Loucy (cell line): Measurements from ENCODE around the gene MSMO1.

Experiments used
- H2AFZ ChIP-seq: fragments of 200-600 bp; sonication (generic); 2 replicates; pipeline ENCODE4 v1.6.0; 2016; ENCODE audit warnings: antibody characterized with exemption, mild to moderate bottlenecking, low read length, moderate library complexity
- H3F3A ChIP-seq: fragments of 200-600 bp; 2 replicates; pipeline ENCODE4 v1.6.0; 2016; ENCODE audit warnings: antibody characterized with exemption, low read depth, mild to moderate bottlenecking
- H3K27me3 ChIP-seq: fragments of 200-600 bp; sonication (generic); 2 replicates; pipeline ENCODE4 v1.6.1; 2014; ENCODE audit warnings: low read length, mild to moderate bottlenecking; ENCODE audit not compliant: insufficient read depth, poor library complexity, severe bottlenecking
- H3K36me3 ChIP-seq: fragments of 200-600 bp; sonication (generic); 2 replicates; pipeline ENCODE4 v1.6.1; 2016; ENCODE audit warnings: low read length; ENCODE audit not compliant: insufficient read depth
- H3K4me1 ChIP-seq: fragments of 200-600 bp; sonication (generic); 2 replicates; pipeline ENCODE4 v1.5.1; 2014; ENCODE audit warnings: low read length, mild to moderate bottlenecking; ENCODE audit not compliant: insufficient read depth, poor library complexity, severe bottlenecking
- H3K4me2 ChIP-seq: fragments of 200-600 bp; sonication (generic); 2 replicates; pipeline ENCODE4 v1.6.0; 2014; ENCODE audit warnings: antibody characterized with exemption, low read length, low read depth, mild to moderate bottlenecking; ENCODE audit not compliant: poor library complexity, severe bottlenecking
- H3K4me3 ChIP-seq: fragments of 200-600 bp; sonication (generic); 2 replicates; pipeline ENCODE4 v1.5.1; 2014; ENCODE audit warnings: low read length, mild to moderate bottlenecking, mixed read lengths; ENCODE audit not compliant: poor library complexity, severe bottlenecking
- H3K79me2 ChIP-seq: fragments of 200-600 bp; sonication (generic); 2 replicates; pipeline ENCODE4 v1.6.1; 2014; ENCODE audit warnings: low read length; ENCODE audit not compliant: insufficient read depth
- H3K9ac ChIP-seq: fragments of 200-600 bp; sonication (generic); 2 replicates; pipeline ENCODE4 v1.6.0; 2014; ENCODE audit warnings: mild to moderate bottlenecking, low read depth, low read length, moderate library complexity; ENCODE audit not compliant: poor library complexity, severe bottlenecking
- H3K9me2 ChIP-seq: fragments of 200-600 bp; sonication (generic); replicated peaks from 2 replicates; pipeline ENCODE4 v1.6.1; 2016; ENCODE audit warnings: low read depth, low read length, mixed read lengths
- H3K9me3 ChIP-seq: fragments of 200-600 bp; sonication (generic); 2 replicates; pipeline ENCODE4 v1.6.1; 2014; ENCODE audit warnings: mild to moderate bottlenecking, antibody characterized with exemption, low read length, low read depth; ENCODE audit not compliant: insufficient read depth
- H4K20me1 ChIP-seq: fragments of 200-600 bp; sonication (generic); 2 replicates; pipeline ENCODE4 v1.6.0; 2014; ENCODE audit warnings: antibody characterized with exemption, low read length, mild to moderate bottlenecking; ENCODE audit not compliant: insufficient read depth, poor library complexity, severe bottlenecking
- EZH2phosphoT487 ChIP-seq: fragments of 200-600 bp; IDR thresholded peaks from 2 replicates; pipeline ENCODE4 v1.6.1; 2018; ENCODE audit warnings: antibody characterized with exemption, mild to moderate bottlenecking, moderate library complexity, borderline replicate concordance
- TF ChIP-seq, protein P1 (sequence below): fragments of 200-600 bp; sonication (generic); conservative IDR thresholded peaks from 2 replicates; pipeline ENCODE4 v1.5.1; 2014; ENCODE audit warnings: mild to moderate bottlenecking, antibody characterized with exemption, low read length

The MSMO1 gene

DNA sequence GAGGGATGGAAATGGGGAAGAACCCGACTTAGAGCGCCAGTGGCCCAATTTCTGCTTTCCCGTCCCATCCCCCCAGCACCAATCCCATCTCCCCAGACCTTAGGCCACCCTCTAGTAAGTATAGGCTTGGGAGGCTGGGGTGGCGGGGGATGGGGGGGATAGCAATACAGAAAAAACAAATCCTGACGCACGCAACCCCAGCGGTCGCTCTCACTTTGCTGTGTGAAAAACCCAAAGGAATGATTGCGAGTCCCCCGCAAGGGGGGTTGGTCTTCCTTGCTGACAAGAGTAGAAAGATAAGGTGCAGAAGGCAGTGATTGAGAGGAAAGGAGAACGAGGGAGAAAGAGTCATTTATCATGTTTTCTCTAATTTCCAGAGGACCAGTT lies 52.2 kb downstream of the MSMO1 start:
- no peak overlapping the region for H2AFZ ChIP-seq
- H3K79me2 ChIP-seq: no peaks in the 10 kb centered on the region

DNA sequence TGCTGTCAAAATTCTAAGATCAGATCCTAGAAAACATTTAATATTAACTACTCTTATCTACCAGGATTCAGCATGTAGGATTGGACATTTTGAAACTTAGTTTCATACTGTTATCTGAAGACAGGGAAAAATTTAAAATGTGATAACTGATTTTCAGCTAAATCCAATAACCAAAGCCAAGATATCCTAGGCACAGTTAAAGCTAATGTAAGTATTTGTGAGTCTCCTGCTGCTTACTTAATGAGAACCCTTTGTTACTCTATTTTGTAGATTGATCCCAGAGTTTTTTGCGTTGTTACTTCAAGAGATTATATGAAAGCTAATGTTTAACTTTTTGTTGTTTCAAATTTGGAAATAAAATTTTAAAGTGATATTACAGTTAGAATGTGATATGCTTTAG lies 53.3 kb downstream of the MSMO1 start:
- Histone ChIP-seq H3F3A (no peaks in the 10 kb centered on the region), H3K27me3 (peaks cover 51% of the 10 kb centered on the region), H3K9ac (no peak overlapping the region), H2AFZ (no peak overlapping the region), H3K79me2 (no peaks in the 10 kb centered on the region), H3K36me3 (no peaks in the 10 kb centered on the region), H4K20me1 (no peaks in the 10 kb centered on the region), H3K9me3 (no peaks in the 10 kb centered on the region), H3K4me2 (no peak overlapping the region), H3K4me1 (no peaks in the 10 kb centered on the region), H3K9me2 (no peaks in the 10 kb centered on the region), H3K4me3 (no peak overlapping the region)
- TF ChIP-seq EZH2phosphoT487: no peak
- TF ChIP-seq, protein P1, sequence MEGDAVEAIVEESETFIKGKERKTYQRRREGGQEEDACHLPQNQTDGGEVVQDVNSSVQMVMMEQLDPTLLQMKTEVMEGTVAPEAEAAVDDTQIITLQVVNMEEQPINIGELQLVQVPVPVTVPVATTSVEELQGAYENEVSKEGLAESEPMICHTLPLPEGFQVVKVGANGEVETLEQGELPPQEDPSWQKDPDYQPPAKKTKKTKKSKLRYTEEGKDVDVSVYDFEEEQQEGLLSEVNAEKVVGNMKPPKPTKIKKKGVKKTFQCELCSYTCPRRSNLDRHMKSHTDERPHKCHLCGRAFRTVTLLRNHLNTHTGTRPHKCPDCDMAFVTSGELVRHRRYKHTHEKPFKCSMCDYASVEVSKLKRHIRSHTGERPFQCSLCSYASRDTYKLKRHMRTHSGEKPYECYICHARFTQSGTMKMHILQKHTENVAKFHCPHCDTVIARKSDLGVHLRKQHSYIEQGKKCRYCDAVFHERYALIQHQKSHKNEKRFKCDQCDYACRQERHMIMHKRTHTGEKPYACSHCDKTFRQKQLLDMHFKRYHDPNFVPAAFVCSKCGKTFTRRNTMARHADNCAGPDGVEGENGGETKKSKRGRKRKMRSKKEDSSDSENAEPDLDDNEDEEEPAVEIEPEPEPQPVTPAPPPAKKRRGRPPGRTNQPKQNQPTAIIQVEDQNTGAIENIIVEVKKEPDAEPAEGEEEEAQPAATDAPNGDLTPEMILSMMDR: no peak

More for the DNA sequence above, 52.2 kb downstream of the MSMO1 start:
- peaks cover 43% of the 10 kb centered on the region for H3K27me3 ChIP-seq
- H3K4me2 ChIP-seq: no peak overlapping the region
- no peaks in the 10 kb centered on the region for H3K36me3 ChIP-seq
- H3K9me2 ChIP-seq: no peaks in the 10 kb centered on the region
- no peaks in the 10 kb centered on the region for H4K20me1 ChIP-seq
- no peak overlapping the region for H3K9ac ChIP-seq
- TF ChIP-seq, protein P1: no peak
- no peak for TF ChIP-seq EZH2phosphoT487
- no peaks in the 10 kb centered on the region for H3F3A ChIP-seq
- no peaks in the 10 kb centered on the region for H3K4me1 ChIP-seq
- H3K9me3 ChIP-seq: no peaks in the 10 kb centered on the region
- H3K4me3 ChIP-seq: no peak overlapping the region

DNA sequence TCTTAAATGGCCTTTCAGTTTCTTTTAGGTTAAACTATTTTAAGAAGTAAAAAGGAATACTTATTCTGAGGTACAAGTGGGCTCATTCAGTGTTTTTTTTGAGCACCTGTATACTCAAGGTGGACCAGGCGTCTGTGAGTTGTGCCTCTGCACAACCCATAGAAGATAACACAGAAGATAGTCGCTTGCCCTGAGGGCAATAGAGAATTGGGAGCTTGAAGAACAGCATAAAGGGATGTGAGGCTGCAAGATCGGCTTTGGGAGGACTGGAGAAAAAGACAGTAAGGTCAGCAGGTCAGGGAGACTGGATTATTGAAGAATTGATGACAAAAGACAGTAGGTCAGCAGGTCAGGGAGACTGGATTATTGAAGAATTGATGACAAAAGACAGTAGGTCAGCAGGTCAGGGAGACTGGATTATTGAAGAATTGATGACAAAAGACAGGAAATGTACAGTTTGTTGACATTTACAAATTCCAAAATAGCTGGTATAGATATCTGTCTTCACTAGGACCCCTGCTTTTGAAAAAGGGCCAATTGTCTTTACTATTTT lies 54.4 kb downstream of the MSMO1 start:
- Histone ChIP-seq H3K36me3 (no peaks in the 10 kb centered on the region), H3K4me3 (no peak overlapping the region), H3K9me3 (no peaks in the 10 kb centered on the region), H3K9ac (no peak overlapping the region), H3K27me3 (peaks cover 43% of the 10 kb centered on the region), H3K79me2 (no peaks in the 10 kb centered on the region), H3K4me1 (no peaks in the 10 kb centered on the region), H2AFZ (no peak overlapping the region), H4K20me1 (no peaks in the 10 kb centered on the region), H3K9me2 (no peaks in the 10 kb centered on the region), H3K4me2 (no peak overlapping the region), H3F3A (no peaks in the 10 kb centered on the region)
- TF ChIP-seq, protein P1: no peak
- no peak for TF ChIP-seq EZH2phosphoT487
